ENCODE results near the gene SDK1.
"Not testable (repeated sequence)": the region's sequence is repeated elsewhere in the genome, so short reads cannot be mapped to it uniquely, and the experiment has no call there.

Gene SDK1

GRCh38 chr7:4307316-4308204 lies 1006.5 kb downstream of the SDK1 start:
- Histone ChIP-seq H3K9ac (ENCODE audit: low read length in 2 of 2) (no peak overlapping the region), H3K4me1 (ENCODE audit: control insufficient read depth, insufficient read depth, low read length) (no peaks in the 10 kb centered on the region), H3K36me3 (ENCODE audit: control insufficient read depth in 2 of 2, insufficient read depth in 2 of 2, low read length in 2 of 2) (no peaks in the 10 kb centered on the region), H3K27me3 (ENCODE audit: control insufficient read depth in 1 of 2, insufficient read depth in 2 of 2, low read length in 2 of 2) (peaks cover 0 to 6% of the 10 kb centered on the region in 2 donors), H3K9me3 (ENCODE audit: control insufficient read depth in 2 of 2, low read length in 2 of 2) (peaks cover 0 to 4% of the 10 kb centered on the region in 2 donors), H3K4me3 (ENCODE audit: low read length in 2 of 2) (no peak overlapping the region), H3K27ac (ENCODE audit: low read length) (no peak overlapping the region)

- H3K4me1 ChIP-seq (ENCODE audit: control insufficient read depth, insufficient read depth, low read length): no peaks in the 10 kb centered on the region
- no peak overlapping the region for H3K4me3 ChIP-seq (ENCODE audit: low read length in 2 of 2)
Observed at GRCh38 chr7:4308205-4308590, 1007.1 kb downstream of the SDK1 start.

GRCh38 chr7:4313911-4314310 lies 1012.9 kb downstream of the SDK1 start:
- not testable (repeated sequence) for H3K27ac ChIP-seq (ENCODE audit: low read length); H3K27me3 ChIP-seq (ENCODE audit: control insufficient read depth in 1 of 2, insufficient read depth in 2 of 2, low read length in 2 of 2); H3K36me3 ChIP-seq (ENCODE audit: control insufficient read depth in 2 of 2, insufficient read depth in 2 of 2, low read length in 2 of 2); H3K4me3 ChIP-seq (ENCODE audit: low read length in 2 of 2); H3K4me1 ChIP-seq (ENCODE audit: control insufficient read depth, insufficient read depth, low read length); H3K9me3 ChIP-seq (ENCODE audit: control insufficient read depth in 2 of 2, low read length in 2 of 2); H3K9ac ChIP-seq (ENCODE audit: low read length in 2 of 2)

More at GRCh38 chr7:4308205-4308590, 1007.1 kb downstream of the SDK1 start:
- Histone ChIP-seq H3K27me3 (ENCODE audit: control insufficient read depth in 1 of 2, insufficient read depth in 2 of 2, low read length in 2 of 2) (peaks cover 0 to 6% of the 10 kb centered on the region in 2 donors), H3K36me3 (ENCODE audit: control insufficient read depth in 2 of 2, insufficient read depth in 2 of 2, low read length in 2 of 2) (no peaks in the 10 kb centered on the region), H3K9me3 (ENCODE audit: control insufficient read depth in 2 of 2, low read length in 2 of 2) (peaks cover 0 to 4% of the 10 kb centered on the region in 2 donors), H3K27ac (ENCODE audit: low read length) (no peak overlapping the region), H3K9ac (ENCODE audit: low read length in 2 of 2) (no peak overlapping the region)

- not testable (repeated sequence) for H3K36me3 ChIP-seq (ENCODE audit: control insufficient read depth in 2 of 2, insufficient read depth in 2 of 2, low read length in 2 of 2); H3K4me1 ChIP-seq (ENCODE audit: control insufficient read depth, insufficient read depth, low read length); H3K27me3 ChIP-seq (ENCODE audit: control insufficient read depth in 1 of 2, insufficient read depth in 2 of 2, low read length in 2 of 2); H3K9me3 ChIP-seq (ENCODE audit: control insufficient read depth in 2 of 2, low read length in 2 of 2); H3K4me3 ChIP-seq (ENCODE audit: low read length in 2 of 2); H3K9ac ChIP-seq (ENCODE audit: low read length in 2 of 2); H3K27ac ChIP-seq (ENCODE audit: low read length)
Observed at GRCh38 chr7:4314316-4314715, 1013.3 kb downstream of the SDK1 start.

Data from stomach smooth muscle (tissue), 2 donors.